Spleen (tissue), 11 donors: ENCODE results near the gene TOMM20. TPM values are rescaled to one million over a fixed set of nuclear protein-coding genes. Genes with fewer than 3 reads are reported as not detected.
"Not testable (repeated sequence)": the region's sequence is repeated elsewhere in the genome, so short reads cannot be mapped to it uniquely, and the experiment has no call there.

Experiments
- DNase-seq: peaks from one replicate; pipeline ENCODE4 v3.0.0-alpha.2; 2020
- H3K27ac ChIP-seq, 8 donors: fragments of 200-600 bp; sonication (generic) in 7 of 8; 1 replicate in 4 of 8; 2 replicates in 4 of 8; pipeline versions ENCODE4 v1.5.0 to v1.8.0; 2016 to 2021; ENCODE audit warnings: inconsistent platforms in 4 of 8, mild to moderate bottlenecking in 4 of 8, moderate library complexity in 1 of 8
- H3K27me3 ChIP-seq, 7 donors: fragments of 200-600 bp; sonication (generic) in 6 of 7; replicated peaks in 1 of 7; 1 replicate in 4 of 7; 2 replicates in 3 of 7; pipeline versions ENCODE4 v1.5.0 to v1.8.0; 2016 to 2021; ENCODE audit warnings: inconsistent platforms in 3 of 7, mild to moderate bottlenecking in 1 of 7
- H3K36me3 ChIP-seq, 6 donors: fragments of 200-600 bp; sonication (generic) in 5 of 6; 1 replicate in 4 of 6; 2 replicates in 2 of 6; pipeline versions ENCODE4 v1.5.0 to v1.8.0; 2016 to 2021; ENCODE audit warnings: inconsistent platforms in 2 of 6
- H3K4me1 ChIP-seq, 6 donors: fragments of 200-600 bp; sonication (generic) in 5 of 6; 1 replicate in 3 of 6; 2 replicates in 3 of 6; pipeline versions ENCODE4 v1.5.0 to v1.8.0; 2016 to 2021; ENCODE audit warnings: inconsistent platforms in 3 of 6
- H3K4me3 ChIP-seq, 8 donors: fragments of 200-600 bp; sonication (generic) in 7 of 8; 1 replicate in 4 of 8; 2 replicates in 4 of 8; pipeline versions ENCODE4 v1.5.0 to v1.8.0; 2016 to 2021; ENCODE audit warnings: inconsistent platforms in 4 of 8, mild to moderate bottlenecking in 4 of 8, moderate library complexity in 2 of 8
- H3K9me3 ChIP-seq, 8 donors: fragments of 200-600 bp; sonication (generic) in 7 of 8; 1 replicate in 4 of 8; 2 replicates in 4 of 8; pipeline versions ENCODE4 v1.5.0 to v1.8.0; 2016 to 2021; ENCODE audit warnings: inconsistent platforms in 4 of 8
- CTCF ChIP-seq, 11 experiments: fragments of 200-600 bp in 7 of 11; fragments of 450-650 bp in 4 of 11; sonication (generic) in 4 of 11; IDR thresholded peaks in 8 of 11; conservative IDR thresholded peaks in 3 of 11; 1 replicate in 7 of 11; 2 replicates in 4 of 11; pipeline versions ENCODE4 v1.4.0 to v1.8.0; 2016 to 2021; ENCODE audit warnings: antibody characterized with exemption in 11 of 11, inconsistent platforms in 4 of 11, mild to moderate bottlenecking in 1 of 11
- POLR2A ChIP-seq, 3 donors: fragments of 450-650 bp; IDR thresholded peaks; one replicate each; pipeline ENCODE4 v1.5.1; 2017; ENCODE audit warnings: antibody characterized with exemption in 3 of 3, mild to moderate bottlenecking in 1 of 3
- POLR2AphosphoS5 ChIP-seq, 3 donors: sonication (generic); formaldehyde crosslinking; IDR thresholded peaks; one replicate each; pipeline ENCODE4 v1.5.1; 2017; ENCODE audit warnings: antibody characterized with exemption in 3 of 3
- WGBS, 5 donors: extraction: QIAGEN DNeasy Blood & Tissue Kit in 3 of 5; methylation state at CpG; one replicate each; pipeline versions ENCODE4 v1.1.5 to v1.1.7; 2013 to 2018; 5-methylcytosine and 5-hydroxymethylcytosine counted together
- intact Hi-C: fragments of 100-400 bp; cut with DNase I; formaldehyde crosslinking; loops from one replicate; pipeline ENCODE4 v1.15.0; 2023; ENCODE audit warnings: low total_unique reads
- polyA plus RNA-seq, 3 donors: library from polyadenylated mRNA; stranded (reverse); fragments of 200-250 nt; gene quantifications; one replicate each; pipeline ENCODE4 v1.2.1, GENCODE V29; 2013
- total RNA-seq, 7 donors: library from RNA; depleted of rRNA in 3 of 7; stranded (reverse); fragments of >200 nt in 3 of 7; fragmentation: NEBNext Ultra II Directional in 4 of 7; extraction: Animal tissue kit (Norgen Biotek cat#: 25700) in 4 of 7; gene quantifications; one replicate each; pipeline versions ENCODE4 v1.1.0 to v1.2.1, GENCODE V29; 2016 to 2021
- donor health status: healthy with polysubstance abuse.
- donor health status: DM: no; HTN: no; CAD: no; lungs with moderate emphysema.
- donor health status: DM: no; HTN: no; CAD: no.
- donor health status: Bipolar disorder and iron deficiency.
- donor health status: healthy.
- donor health status: DM: no; HTN: no; CAD: no.
- donor health status: DM: yes; HTN: yes; CAD: no.

The TOMM20 gene
- total and polyA plus RNA-seq, 10 donors = 46.6 to 79.9 (median 63.0) TPM

- Histone ChIP-seq H3K27me3 (no peaks in the 10 kb centered on the region), H3K4me3 (peak overlapping the region in 1 of 8 donors; percentile 53), H3K36me3 (no peaks in the 10 kb centered on the region), H3K9me3 (no peaks in the 10 kb centered on the region), H3K4me1 (peaks cover 20 to 66% (median 38%) of the 10 kb centered on the region in 6 donors), H3K27ac (peak overlapping the region; percentile 66 to 95 (median 82))
- TF ChIP-seq POLR2AphosphoS5 (IDR thresholded peaks at IDR 0.05) = no peak
- no peak for TF ChIP-seq CTCF (IDR thresholded peaks at IDR 0.05 in 8 of 11, conservative IDR thresholded peaks at IDR 0.05 in 3 of 11)
- no peak for TF ChIP-seq POLR2A (IDR thresholded peaks at IDR 0.05)
- DNase-seq = peak; percentile 74
- WGBS, 5 donors = 20 to 26% (median 25%) methylated on average over 14 of the region's 14 CpGs
- intact Hi-C loops = no loop called here
These were observed 54.1 kb downstream of the TOMM20 start for GRCh38 chr1:235074523-235075047.

- TF ChIP-seq CTCF (IDR thresholded peaks at IDR 0.05 in 8 of 11, conservative IDR thresholded peaks at IDR 0.05 in 3 of 11) (no peak), POLR2A (IDR thresholded peaks at IDR 0.05) (no peak), POLR2AphosphoS5 (IDR thresholded peaks at IDR 0.05) (no peak)
- no peaks in the 10 kb centered on the region for H3K36me3 ChIP-seq
- intact Hi-C loops = no loop called here
- H3K9me3 ChIP-seq = no peaks in the 10 kb centered on the region
- H3K27me3 ChIP-seq = no peaks in the 10 kb centered on the region
- WGBS, 5 donors = 84 to 91% (median 89%) methylated on average over 11 of the region's 11 CpGs
- peak overlapping the region in 1 of 8 donors; percentile 53 for H3K4me3 ChIP-seq
- peaks cover 18 to 66% (median 32%) of the 10 kb centered on the region in 6 donors for H3K4me1 ChIP-seq
- peak overlapping the region; percentile 66 to 95 (median 82) for H3K27ac ChIP-seq
- DNase-seq = no peak
These were observed 54.6 kb downstream of the TOMM20 start for GRCh38 chr1:235073968-235074522.

GRCh38 chr1:235073331-235073967 lies 55.2 kb downstream of the TOMM20 start:
- H3K27me3 ChIP-seq = no peaks in the 10 kb centered on the region
- peak overlapping the region in 7 of 8 donors; percentile 80 to 95 (median 83) for H3K27ac ChIP-seq
- TF ChIP-seq POLR2AphosphoS5 (IDR thresholded peaks at IDR 0.05) = peak; percentile 46 to 72 (median 62)
- TF ChIP-seq POLR2A (IDR thresholded peaks at IDR 0.05) = no peak
- peak in 2 of 11 experiments; percentile 24 to 35 for TF ChIP-seq CTCF (IDR thresholded peaks at IDR 0.05 in 8 of 11, conservative IDR thresholded peaks at IDR 0.05 in 3 of 11)
- no peaks in the 10 kb centered on the region for H3K9me3 ChIP-seq
- peak; percentile 93 for DNase-seq
- intact Hi-C loops = no loop called here
- WGBS, 5 donors = 53 to 86% (median 70%) methylated on average over 11 to 20 of the region's 20 CpGs
- peaks cover 18 to 63% (median 32%) of the 10 kb centered on the region in 6 donors for H3K4me1 ChIP-seq
- peak overlapping the region in 1 of 8 donors; percentile 53 for H3K4me3 ChIP-seq
- no peaks in the 10 kb centered on the region for H3K36me3 ChIP-seq

GRCh38 chr1:235072577-235072976 lies 56.1 kb downstream of the TOMM20 start:
- peak overlapping the region in 7 of 8 donors; percentile 80 to 95 (median 83) for H3K27ac ChIP-seq
- 95 to 99% (median 95%) methylated on average over 3 of the region's 3 CpGs for WGBS, 5 donors
- H3K36me3 ChIP-seq, DNase-seq, H3K9me3 ChIP-seq, intact Hi-C loops, H3K27me3 ChIP-seq, H3K4me3 ChIP-seq: not testable (repeated sequence)
- H3K4me1 ChIP-seq = peaks cover 18 to 63% (median 31%) of the 10 kb centered on the region in 6 donors
